ENCODE data around the gene DNMT3A.

DNA sequence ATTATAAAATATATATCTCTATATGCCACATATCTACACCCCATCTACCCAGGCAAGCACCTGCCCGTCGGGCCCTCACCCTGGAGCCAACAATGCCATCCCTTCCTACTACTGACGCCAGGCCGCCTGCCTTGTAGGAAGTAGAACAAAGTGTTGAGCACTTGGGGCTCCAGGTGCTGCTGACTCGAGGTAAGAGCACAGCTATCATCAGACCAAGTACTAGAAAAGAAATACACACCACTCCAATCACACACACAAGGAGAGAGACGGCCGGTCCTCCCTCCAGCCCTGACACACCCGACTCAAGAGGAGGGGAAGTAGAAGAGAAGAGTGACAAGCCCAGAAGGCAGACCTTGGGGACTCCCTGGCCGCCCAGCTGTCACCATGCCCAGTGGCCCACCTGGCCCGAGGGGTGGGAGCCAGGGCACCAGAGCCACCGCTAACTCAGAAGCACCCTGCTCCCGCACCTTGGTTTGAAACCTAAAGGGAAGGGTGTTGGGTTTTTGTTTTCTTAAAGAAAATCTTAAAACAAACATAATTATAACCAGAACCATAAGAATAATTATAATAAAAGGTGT, 109.4 kb downstream of the DNMT3A start:
- TF ChIP-seq, protein P1, sequence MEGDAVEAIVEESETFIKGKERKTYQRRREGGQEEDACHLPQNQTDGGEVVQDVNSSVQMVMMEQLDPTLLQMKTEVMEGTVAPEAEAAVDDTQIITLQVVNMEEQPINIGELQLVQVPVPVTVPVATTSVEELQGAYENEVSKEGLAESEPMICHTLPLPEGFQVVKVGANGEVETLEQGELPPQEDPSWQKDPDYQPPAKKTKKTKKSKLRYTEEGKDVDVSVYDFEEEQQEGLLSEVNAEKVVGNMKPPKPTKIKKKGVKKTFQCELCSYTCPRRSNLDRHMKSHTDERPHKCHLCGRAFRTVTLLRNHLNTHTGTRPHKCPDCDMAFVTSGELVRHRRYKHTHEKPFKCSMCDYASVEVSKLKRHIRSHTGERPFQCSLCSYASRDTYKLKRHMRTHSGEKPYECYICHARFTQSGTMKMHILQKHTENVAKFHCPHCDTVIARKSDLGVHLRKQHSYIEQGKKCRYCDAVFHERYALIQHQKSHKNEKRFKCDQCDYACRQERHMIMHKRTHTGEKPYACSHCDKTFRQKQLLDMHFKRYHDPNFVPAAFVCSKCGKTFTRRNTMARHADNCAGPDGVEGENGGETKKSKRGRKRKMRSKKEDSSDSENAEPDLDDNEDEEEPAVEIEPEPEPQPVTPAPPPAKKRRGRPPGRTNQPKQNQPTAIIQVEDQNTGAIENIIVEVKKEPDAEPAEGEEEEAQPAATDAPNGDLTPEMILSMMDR (IDR thresholded peaks at IDR 0.05), result no peak
- no peak for TF ChIP-seq POLR2A (IDR thresholded peaks at IDR 0.05)
- TF ChIP-seq POLR2AphosphoS5 (IDR thresholded peaks at IDR 0.05), result no peak

Data from sigmoid colon (tissue), 4 donors.